ENCODE measurements around the gene RCHY1.

Gene RCHY1

GRCh38 chr4:75477201-75477600 lies 37.0 kb downstream of the RCHY1 start:
- Histone ChIP-seq H3K27ac (ENCODE audit: poor library complexity, severe bottlenecking) (no peak overlapping the region), H3K27me3 (ENCODE audit: insufficient read depth, poor library complexity, severe bottlenecking) (no peaks in the 10 kb centered on the region), H3K36me3 (ENCODE audit: low read depth) (peaks cover 29% of the 10 kb centered on the region), H3K4me1 (ENCODE audit: insufficient read depth, poor library complexity, severe bottlenecking) (no peaks in the 10 kb centered on the region), H3K9me3 (ENCODE audit: severe bottlenecking) (no peaks in the 10 kb centered on the region), H3K4me3 (ENCODE audit: severe bottlenecking) (no peak overlapping the region)
- TF ChIP-seq CTCF (IDR thresholded peaks at IDR 0.05; ENCODE audit: poor library complexity, severe bottlenecking): no peak
- no peak for DNase-seq (ENCODE audit: low spot score)
- ATAC-seq (ENCODE audit: low read depth): no peak

DNA sequence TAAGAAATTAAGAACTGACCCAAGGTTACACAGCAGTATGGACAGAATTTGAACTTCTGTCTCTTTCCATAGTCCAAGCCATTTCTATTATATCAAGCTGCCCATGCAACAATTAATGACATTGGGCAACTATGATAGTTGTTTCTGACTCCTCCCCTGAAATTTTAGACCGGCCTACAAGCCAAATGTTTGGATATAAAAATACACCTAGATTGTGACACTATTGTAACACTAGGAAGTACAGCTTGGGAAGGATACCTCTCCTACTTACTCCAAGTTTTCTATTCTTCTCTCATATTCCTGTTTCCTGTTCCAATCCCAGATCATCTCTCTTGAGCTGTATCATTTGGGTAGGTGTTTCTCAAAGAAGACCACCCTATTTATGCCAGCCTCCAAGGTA lies 43.5 kb downstream of the RCHY1 start:
- Histone ChIP-seq H3K27ac (ENCODE audit: poor library complexity, severe bottlenecking) (no peak overlapping the region), H3K9me3 (ENCODE audit: severe bottlenecking) (no peaks in the 10 kb centered on the region), H3K4me3 (ENCODE audit: severe bottlenecking) (no peak overlapping the region), H3K27me3 (ENCODE audit: insufficient read depth, poor library complexity, severe bottlenecking) (no peaks in the 10 kb centered on the region), H3K4me1 (ENCODE audit: insufficient read depth, poor library complexity, severe bottlenecking) (no peaks in the 10 kb centered on the region), H3K36me3 (ENCODE audit: low read depth) (no peaks in the 10 kb centered on the region)
- no peak for ATAC-seq (ENCODE audit: low read depth)
- no peak for TF ChIP-seq CTCF (IDR thresholded peaks at IDR 0.05; ENCODE audit: poor library complexity, severe bottlenecking)
- DNase-seq (ENCODE audit: low spot score): no peak

DNA sequence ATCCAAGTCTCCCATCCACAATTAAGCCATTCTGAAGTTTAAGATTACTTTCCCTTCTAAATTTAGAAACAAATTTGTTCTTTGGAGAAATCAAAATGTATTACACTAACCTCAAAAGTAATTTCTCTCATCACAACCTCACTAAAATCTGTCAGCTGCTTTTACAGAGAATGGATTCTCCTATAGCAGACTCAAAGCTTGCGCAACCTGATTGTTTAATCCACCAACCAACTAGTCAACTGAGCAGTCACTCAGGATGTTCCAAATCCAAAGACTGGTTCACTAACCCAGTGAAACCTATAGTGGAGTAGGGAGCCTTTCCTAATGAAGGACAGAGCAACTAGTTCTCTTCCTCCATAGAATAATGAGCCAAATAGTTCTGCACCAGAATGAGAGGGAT lies 44.3 kb downstream of the RCHY1 start:
- TF ChIP-seq CTCF (IDR thresholded peaks at IDR 0.05; ENCODE audit: poor library complexity, severe bottlenecking): no peak
- H3K9me3 ChIP-seq (ENCODE audit: severe bottlenecking): no peaks in the 10 kb centered on the region
- H3K27me3 ChIP-seq (ENCODE audit: insufficient read depth, poor library complexity, severe bottlenecking): no peaks in the 10 kb centered on the region
- DNase-seq (ENCODE audit: low spot score): no peak
- H3K36me3 ChIP-seq (ENCODE audit: low read depth): no peaks in the 10 kb centered on the region
- ATAC-seq (ENCODE audit: low read depth): no peak
- no peak overlapping the region for H3K4me3 ChIP-seq (ENCODE audit: severe bottlenecking)
- no peak overlapping the region for H3K27ac ChIP-seq (ENCODE audit: poor library complexity, severe bottlenecking)
- H3K4me1 ChIP-seq (ENCODE audit: insufficient read depth, poor library complexity, severe bottlenecking): no peaks in the 10 kb centered on the region

- Histone ChIP-seq H3K9me3 (ENCODE audit: severe bottlenecking) (no peaks in the 10 kb centered on the region), H3K4me3 (ENCODE audit: severe bottlenecking) (no peak overlapping the region), H3K27me3 (ENCODE audit: insufficient read depth, poor library complexity, severe bottlenecking) (no peaks in the 10 kb centered on the region), H3K36me3 (ENCODE audit: low read depth) (no peaks in the 10 kb centered on the region), H3K27ac (ENCODE audit: poor library complexity, severe bottlenecking) (no peak overlapping the region), H3K4me1 (ENCODE audit: insufficient read depth, poor library complexity, severe bottlenecking) (no peaks in the 10 kb centered on the region)
- ATAC-seq (ENCODE audit: low read depth) (no peak), DNase-seq (ENCODE audit: low spot score) (no peak)
- TF ChIP-seq CTCF (IDR thresholded peaks at IDR 0.05; ENCODE audit: poor library complexity, severe bottlenecking): no peak
These were observed 56.8 kb downstream of the RCHY1 start for GRCh38 chr4:75457365-75457764.

DNA sequence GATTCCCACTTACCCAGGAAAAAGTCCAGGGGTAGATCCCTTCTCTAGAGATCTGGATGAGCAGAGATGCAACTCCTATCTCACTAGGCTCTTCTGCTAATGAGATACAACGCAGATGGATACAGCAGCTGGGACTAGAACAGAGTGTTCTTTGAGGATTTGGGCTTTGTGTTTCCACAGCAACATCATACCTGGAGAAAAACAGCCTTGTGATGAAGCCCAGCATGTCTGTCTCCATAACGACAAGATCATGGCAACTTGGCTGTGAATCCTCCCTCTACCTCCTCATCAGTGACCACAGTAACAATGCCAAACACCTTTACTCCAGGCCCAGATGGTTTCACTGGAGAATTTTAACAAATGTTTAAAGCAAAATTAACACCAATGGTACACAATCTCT lies 80.1 kb downstream of the RCHY1 start:
- H3K27ac ChIP-seq (ENCODE audit: poor library complexity, severe bottlenecking): no peak overlapping the region
- DNase-seq (ENCODE audit: low spot score): no peak

More for the DNA sequence above, 80.1 kb downstream of the RCHY1 start:
- no peak for TF ChIP-seq CTCF (IDR thresholded peaks at IDR 0.05; ENCODE audit: poor library complexity, severe bottlenecking)
- Histone ChIP-seq H3K36me3 (ENCODE audit: low read depth) (no peaks in the 10 kb centered on the region), H3K9me3 (ENCODE audit: severe bottlenecking) (no peaks in the 10 kb centered on the region), H3K4me3 (ENCODE audit: severe bottlenecking) (no peak overlapping the region), H3K4me1 (ENCODE audit: insufficient read depth, poor library complexity, severe bottlenecking) (no peaks in the 10 kb centered on the region), H3K27me3 (ENCODE audit: insufficient read depth, poor library complexity, severe bottlenecking) (peaks cover 12% of the 10 kb centered on the region)
- ATAC-seq (ENCODE audit: low read depth): no peak
